Fibroblast of upper back skin (primary cell): ENCODE measurements around the gene RUNX2.
"Not testable (repeated sequence)": the region's sequence is repeated elsewhere in the genome, so short reads cannot be mapped to it uniquely, and the experiment has no call there.

Experiments
- DNase-seq: peaks from one replicate; pipeline ENCODE4 v3.0.0-alpha.2; 2013

RUNX2 gene

GRCh38 chr6:45462190-45463134 lies 134.3 kb downstream of the RUNX2 start:
- DNase-seq: no peak

GRCh38 chr6:45464685-45465084 lies 136.6 kb downstream of the RUNX2 start:
- no peak for DNase-seq

GRCh38 chr6:45466686-45467085 lies 138.6 kb downstream of the RUNX2 start:
- no peak for DNase-seq

GRCh38 chr6:45467417-45467816 lies 139.3 kb downstream of the RUNX2 start:
- DNase-seq: not testable (repeated sequence)

- DNase-seq: no peak
Observed at GRCh38 chr6:45467853-45468252, 139.7 kb downstream of the RUNX2 start.

GRCh38 chr6:45469663-45470062 lies 141.5 kb downstream of the RUNX2 start:
- DNase-seq: peak; percentile 50

- no peak for DNase-seq
Observed at GRCh38 chr6:45470131-45470738, 142.1 kb downstream of the RUNX2 start.

- DNase-seq: peak; percentile 64
Observed at GRCh38 chr6:45472382-45472781, 144.3 kb downstream of the RUNX2 start.

- DNase-seq: no peak
Observed at GRCh38 chr6:45473121-45473993, 145.2 kb downstream of the RUNX2 start.

- DNase-seq: no peak
Observed at GRCh38 chr6:45474376-45474775, 146.2 kb downstream of the RUNX2 start.

- DNase-seq: no peak
Observed at GRCh38 chr6:45476341-45476740, 148.2 kb downstream of the RUNX2 start.

- no peak for DNase-seq
Observed at GRCh38 chr6:45477278-45477677, 149.1 kb downstream of the RUNX2 start.

- no peak for DNase-seq
Observed at GRCh38 chr6:45477790-45478189, 149.7 kb downstream of the RUNX2 start.

GRCh38 chr6:45478240-45478639 lies 150.1 kb downstream of the RUNX2 start:
- peak; percentile 45 for DNase-seq

GRCh38 chr6:45479834-45480751 lies 152.0 kb downstream of the RUNX2 start:
- DNase-seq: peak; percentile 84

- no peak for DNase-seq
Observed at GRCh38 chr6:45480752-45481415, 152.8 kb downstream of the RUNX2 start.

GRCh38 chr6:45483021-45483420 lies 154.9 kb downstream of the RUNX2 start:
- peak; percentile 98 for DNase-seq

- DNase-seq: peak; percentile 85
Observed at GRCh38 chr6:45483501-45483900, 155.4 kb downstream of the RUNX2 start.

GRCh38 chr6:45486736-45487135 lies 158.6 kb downstream of the RUNX2 start:
- DNase-seq: no peak

GRCh38 chr6:45487645-45488044 lies 159.5 kb downstream of the RUNX2 start:
- no peak for DNase-seq

GRCh38 chr6:45488269-45488668 lies 160.1 kb downstream of the RUNX2 start:
- DNase-seq: no peak

- DNase-seq: no peak
Observed at GRCh38 chr6:45488889-45489288, 160.8 kb downstream of the RUNX2 start.
